A172 (cell line): ENCODE results near the gene COL13A1. TPM values are rescaled to one million over a fixed set of nuclear protein-coding genes. Genes with fewer than 3 reads are reported as not detected.

Source experiments
- DNase-seq: peaks from one replicate; pipeline ENCODE4 v3.0.0-alpha.2; 2015; ENCODE audit warnings: low spot score
- total RNA-seq: library from RNA; depleted of rRNA; stranded (reverse); fragments of >200 nt; shearing (Covaris generic); gene quantifications from 2 replicates; pipeline ENCODE4 v1.2.3, GENCODE V29; 2014

The COL13A1 gene
- total RNA-seq, 1 experiment from 2014 or later = 0.86 TPM

DNA sequence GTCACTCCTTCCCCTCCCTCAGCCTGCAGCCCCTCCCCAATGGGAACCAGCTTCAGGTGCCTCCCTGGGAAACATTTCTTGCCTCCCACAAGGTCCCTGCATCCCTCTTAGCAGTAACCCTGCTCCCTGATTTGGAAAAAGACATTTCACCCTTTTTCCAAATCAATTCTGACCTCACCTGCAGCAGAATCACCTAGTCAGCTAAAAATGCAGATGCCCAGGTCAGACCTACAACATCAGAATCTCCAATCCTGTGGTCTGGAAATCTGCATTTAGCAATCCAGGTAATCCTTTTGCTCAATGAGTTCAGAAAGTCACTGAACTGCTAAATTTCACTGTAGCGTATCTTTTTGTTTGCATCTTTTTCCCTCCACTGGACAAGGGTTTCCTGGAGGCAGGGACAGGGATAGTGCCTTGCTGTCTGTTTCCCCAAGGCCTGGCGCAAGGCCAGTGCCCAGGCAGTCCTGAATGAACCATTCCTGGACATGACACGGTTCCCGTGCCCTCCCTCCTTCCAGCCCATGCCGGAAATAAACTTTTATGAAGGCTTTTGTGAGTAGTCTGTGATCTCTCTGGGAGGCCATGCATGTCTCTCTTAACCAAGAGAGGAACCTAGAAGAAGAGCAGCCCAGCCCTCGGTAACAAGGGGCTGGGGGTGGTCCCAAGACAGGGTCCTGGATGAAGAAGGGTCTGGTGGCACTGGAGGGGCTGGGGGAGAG is 44.0 kb downstream of the COL13A1 start:
- peak; percentile 78 for DNase-seq

DNA sequence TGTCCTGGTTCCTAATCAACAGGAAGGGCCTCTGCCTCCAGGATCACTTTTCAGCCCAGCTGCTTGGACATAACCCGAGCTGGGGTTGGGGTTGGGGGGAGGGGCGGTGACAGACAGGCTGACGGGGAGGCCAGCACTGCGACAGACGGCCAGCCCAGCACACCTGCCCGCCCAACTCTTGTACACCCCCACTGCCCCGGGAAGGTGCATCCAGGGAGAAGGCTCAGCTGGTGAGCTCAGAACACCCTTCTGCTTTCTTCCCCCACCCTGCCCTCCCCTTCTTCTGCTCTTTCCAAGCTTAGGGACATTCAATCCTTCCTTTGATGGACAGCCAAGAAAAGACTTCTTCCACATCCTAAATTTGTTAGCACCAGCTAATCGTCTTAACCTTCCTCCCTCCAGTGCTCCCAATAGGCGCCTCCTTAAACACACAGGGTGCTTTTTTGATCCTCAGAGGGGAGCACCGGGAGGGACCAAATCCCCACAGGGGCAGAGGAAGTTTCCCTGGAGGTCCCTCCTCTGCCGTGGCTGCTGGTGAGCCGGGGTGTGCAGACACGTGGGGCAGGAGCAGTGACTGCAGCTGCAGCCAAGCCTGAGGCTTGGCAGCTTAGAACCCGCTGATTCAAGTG is 44.7 kb downstream of the COL13A1 start:
- no peak for DNase-seq

DNA sequence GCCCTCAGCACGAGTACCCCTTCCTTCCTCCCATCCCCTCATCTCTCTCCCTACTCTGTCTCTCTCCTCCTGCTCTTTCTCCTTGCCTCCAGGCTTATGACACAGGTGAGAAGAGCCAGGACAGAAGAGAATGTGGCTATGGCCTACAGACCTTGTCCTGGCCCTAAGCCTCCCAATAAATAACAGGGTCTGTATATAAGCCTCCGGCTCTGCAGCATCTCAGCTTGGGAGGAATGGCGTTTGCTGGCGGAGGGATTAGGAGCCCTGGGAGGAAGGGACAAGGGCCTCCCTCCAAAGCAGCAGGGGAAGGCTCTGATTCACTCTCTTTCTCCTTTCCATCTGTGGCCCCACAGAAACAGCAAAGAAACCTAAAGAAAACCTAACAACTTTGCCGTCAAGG is 45.8 kb downstream of the COL13A1 start:
- no peak for DNase-seq

DNA sequence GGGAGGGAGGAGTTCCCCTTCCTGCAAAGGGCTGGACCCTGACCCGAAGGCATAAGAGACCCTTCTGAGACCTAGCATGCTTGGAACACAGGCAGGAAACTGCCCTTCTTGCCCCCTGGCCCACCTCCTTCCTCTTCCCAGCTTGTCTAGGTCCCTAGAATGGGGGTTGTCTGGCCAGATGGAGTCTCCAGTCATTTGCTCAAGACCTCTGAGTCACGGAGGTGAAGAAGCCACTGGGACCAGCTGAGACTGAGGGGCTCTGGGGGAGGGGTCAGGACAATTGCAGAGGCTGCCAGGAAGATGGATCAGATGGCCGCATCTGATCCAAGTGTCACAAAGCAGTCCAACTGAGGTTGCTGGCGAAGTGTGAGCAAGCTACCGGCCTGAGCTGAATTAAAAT is 46.2 kb downstream of the COL13A1 start:
- no peak for DNase-seq

DNA sequence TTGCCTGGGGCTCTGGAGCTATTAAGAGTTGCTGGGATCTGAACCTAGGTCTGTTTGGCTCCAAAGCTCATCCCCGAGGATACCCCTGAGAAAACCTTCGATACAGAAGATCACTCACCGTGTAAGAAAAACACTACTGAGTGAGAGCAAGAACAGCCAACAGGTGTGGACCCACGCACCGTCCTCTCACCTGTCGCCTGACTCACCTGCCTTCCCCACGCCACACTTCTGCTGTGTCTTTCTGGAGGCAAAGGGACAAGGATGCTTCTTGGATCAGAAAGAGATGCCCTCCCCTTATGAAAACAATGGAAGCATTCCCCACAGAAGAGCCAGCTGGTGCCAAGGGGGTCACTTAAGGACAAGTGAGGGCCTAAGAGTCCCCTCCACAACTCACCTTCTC is 46.7 kb downstream of the COL13A1 start:
- DNase-seq = no peak

DNA sequence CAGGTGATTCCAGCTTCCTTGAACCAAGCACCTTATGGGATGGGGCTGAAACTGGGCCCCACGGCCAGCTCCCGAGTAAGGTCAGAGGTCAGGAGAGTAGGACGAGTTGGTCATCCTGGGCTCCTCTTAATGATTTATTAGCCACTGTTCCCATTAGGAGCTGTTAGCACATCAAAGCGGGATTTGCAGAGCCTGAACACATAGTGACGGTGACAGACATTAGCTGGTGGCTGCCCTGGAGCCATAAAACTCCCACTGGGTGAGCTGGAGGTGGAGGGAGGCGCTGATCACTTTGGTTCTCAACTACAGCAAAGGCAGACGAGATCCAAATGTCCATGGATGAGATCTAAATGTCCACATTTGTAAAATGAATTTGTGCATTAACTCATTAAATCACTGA is 48.1 kb downstream of the COL13A1 start:
- DNase-seq = no peak

DNA sequence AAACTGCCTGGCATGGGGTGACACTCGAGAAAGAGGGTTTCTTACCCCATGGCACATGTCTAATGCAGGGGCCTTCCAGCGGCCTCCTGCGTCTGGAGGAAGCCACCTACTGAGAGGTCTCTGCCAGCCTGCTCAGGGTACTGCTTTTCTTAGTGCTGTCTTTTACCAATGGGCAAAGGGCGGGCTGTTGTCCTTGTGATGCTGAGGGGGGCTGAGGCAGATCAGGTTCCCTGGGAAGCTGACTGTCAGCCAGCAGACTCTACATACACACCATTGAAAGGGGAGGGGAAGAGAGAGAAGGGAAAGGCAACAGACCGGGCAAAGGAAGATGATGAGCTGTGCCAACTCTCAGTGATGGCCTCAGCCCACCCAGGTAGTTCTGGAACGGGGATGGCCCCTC is 48.7 kb downstream of the COL13A1 start:
- DNase-seq = no peak

DNA sequence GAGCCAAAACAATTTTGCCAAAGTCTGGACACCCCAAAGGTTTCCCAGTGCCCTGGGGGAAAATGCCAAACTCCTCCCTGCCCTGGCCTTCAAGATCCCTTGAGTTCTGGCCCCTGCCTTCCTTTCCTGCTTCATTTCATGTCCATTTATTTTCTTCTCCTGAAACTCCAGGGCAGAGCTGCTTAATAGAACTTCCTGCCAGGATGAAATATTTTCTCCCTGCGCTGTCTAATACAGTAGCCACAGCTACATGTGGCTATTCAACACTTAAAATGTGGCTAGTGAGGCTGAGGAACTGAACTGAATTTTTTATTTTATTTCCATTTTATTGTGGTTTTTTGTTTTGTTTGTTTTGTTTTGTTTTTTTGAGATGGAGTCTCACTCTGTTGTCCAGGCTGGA is 49.6 kb downstream of the COL13A1 start:
- no peak for DNase-seq

DNA sequence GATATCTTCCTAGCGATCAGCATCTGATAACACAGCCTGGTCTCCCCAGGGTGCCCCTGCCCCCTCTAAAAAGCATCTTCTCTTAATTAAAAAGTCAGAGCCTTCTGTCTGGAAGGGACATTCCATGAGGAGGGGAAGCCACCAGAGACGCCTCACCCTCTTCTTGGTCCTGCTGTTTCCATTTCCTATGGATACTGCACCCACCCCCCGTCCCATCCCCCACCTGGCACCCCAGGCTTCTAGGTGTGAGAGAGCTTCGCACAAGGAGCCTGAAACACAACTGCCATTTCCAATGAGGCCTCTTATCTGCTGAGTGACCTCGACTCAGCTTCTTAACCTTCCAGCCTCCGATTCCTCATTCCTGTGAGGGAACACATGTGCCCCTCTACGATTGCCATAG is 51.4 kb downstream of the COL13A1 start:
- DNase-seq = no peak

DNA sequence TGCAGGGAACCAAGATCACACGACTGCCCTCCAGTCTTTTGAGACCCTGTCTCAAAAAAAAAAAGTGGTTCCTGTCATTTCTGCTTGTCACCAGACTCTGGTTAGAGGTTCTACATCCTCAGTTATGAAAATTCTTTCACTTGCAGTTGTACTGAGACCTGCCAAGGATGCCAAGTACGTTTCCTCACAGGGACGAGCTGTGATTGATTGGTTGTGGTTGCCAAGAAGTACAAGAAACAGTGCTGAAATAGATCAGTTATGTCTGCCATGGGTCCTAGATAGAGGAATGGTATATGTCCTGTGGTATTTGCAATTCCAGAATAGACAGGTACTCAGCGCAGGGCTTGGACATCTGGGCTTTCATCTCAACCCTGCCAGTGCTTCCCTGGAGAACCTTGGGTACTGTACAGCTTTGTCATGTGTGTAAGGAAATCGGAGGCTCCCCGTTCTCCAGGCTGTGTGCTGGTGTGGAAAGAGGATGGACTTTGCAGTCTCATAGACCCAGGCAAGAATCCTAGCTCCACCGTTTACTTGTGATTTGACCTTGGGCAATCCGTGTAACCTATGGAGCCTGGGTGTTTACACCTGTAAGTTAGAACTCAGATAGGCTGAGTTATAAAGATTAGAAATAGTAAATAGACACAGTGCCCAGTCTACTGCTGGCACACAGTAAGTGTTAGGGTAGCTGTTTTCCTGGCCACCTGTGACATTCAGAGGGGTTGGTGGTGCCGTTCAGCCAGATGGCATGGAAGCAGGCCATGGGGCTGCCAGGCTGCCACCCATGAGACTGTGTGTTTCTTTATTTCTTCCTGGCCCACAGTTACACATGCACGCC is 53.0 kb downstream of the COL13A1 start:
- DNase-seq = no peak

DNA sequence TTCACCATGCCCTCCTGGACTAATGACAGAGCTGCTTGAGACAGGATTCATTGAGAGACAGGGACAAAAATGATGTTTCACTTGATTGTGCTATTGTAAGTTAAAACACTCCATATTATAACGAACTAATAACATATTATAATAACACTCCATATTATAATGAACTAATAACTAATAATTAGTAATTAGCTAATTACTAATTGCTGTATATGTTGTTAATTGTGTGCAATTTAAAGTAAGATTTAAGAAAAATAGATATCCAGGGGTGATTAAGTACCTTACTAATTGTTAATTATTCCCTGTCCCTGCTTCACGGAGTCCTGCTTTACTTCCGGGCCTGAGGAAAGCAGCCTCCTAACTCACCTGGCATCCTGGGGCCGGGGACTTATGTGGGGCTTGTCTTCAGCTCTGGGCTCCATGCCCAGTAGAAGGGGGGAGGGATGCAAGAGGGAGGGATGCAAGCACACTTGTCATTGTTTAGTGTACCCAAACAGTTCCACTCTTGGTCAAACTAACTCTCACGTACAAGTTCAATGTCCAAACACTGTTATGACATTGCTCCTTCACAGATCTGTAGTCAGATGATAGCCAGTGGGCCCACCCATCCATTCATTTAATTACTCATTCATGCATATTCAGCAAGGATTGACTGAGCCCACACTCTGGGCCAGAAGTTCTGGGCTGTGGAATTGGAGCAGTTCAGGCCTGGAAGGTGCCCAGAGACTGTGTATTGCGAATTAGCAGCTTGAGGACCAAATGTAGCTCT is 53.8 kb downstream of the COL13A1 start:
- DNase-seq = no peak

DNA sequence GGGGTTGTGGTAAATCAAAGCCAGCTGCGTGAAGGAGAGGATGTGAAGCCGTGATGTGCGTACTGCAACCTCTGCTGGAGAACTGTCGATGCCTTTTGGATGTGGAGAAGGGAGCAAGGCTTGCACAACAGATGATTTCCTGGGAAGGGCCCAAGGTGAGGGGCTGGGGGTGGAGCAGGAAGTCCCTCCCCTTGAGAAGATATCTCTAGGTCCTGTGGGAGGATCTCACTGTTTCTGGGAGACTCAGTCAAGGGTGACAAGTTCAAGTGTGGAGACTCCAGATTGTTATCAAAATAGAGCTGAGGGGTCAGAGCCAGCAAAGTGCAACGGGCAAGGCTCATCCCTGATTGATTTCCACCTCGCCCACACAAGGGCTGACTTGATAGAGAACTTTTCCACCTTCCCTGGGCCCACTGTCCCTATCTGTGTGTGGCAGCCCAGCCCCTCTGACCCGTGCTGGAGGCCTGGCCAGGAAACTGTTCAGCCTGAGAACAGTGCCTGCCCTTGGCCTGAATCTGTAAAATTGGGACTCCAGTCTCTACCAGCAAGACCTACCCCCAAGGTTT is 55.0 kb downstream of the COL13A1 start:
- DNase-seq = no peak

DNA sequence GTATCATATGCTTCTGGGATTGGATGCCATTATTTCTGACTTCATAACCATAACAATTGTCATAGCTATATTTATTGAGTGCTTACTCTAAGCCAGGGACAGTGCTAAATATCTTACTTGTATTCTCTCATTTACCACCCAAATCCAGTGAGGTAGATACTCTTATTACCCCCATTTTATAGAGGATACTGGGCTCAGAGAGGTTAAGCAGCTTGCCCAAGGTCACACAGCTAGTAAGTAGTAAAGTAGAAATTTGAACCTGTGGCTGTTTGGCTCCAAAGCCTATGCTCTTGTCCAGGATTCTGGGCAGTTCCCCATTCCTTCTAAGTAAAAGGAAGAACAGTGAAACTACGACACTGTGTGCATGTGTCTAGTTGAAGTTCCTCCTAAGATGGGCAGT is 56.5 kb downstream of the COL13A1 start:
- DNase-seq = no peak

DNA sequence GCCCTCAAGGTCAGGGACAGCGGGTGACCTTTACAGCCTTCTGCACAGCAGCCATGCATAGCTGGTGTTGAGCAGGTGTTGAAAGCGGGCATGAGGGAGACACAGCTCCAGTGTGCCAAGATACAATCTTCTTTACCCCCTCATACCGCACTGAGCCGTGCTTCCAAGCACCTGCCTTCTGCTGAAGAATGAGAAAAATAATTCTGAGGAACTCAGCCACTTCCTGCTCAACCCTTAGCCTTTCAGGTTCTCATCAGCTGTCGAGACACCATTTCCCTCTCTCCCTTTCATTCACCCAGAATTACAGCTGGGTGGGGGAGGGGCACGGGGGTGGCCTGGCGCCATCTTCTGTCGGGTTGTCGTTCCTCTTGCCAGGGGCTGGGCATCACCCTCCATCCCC is 58.6 kb downstream of the COL13A1 start:
- DNase-seq = no peak

DNA sequence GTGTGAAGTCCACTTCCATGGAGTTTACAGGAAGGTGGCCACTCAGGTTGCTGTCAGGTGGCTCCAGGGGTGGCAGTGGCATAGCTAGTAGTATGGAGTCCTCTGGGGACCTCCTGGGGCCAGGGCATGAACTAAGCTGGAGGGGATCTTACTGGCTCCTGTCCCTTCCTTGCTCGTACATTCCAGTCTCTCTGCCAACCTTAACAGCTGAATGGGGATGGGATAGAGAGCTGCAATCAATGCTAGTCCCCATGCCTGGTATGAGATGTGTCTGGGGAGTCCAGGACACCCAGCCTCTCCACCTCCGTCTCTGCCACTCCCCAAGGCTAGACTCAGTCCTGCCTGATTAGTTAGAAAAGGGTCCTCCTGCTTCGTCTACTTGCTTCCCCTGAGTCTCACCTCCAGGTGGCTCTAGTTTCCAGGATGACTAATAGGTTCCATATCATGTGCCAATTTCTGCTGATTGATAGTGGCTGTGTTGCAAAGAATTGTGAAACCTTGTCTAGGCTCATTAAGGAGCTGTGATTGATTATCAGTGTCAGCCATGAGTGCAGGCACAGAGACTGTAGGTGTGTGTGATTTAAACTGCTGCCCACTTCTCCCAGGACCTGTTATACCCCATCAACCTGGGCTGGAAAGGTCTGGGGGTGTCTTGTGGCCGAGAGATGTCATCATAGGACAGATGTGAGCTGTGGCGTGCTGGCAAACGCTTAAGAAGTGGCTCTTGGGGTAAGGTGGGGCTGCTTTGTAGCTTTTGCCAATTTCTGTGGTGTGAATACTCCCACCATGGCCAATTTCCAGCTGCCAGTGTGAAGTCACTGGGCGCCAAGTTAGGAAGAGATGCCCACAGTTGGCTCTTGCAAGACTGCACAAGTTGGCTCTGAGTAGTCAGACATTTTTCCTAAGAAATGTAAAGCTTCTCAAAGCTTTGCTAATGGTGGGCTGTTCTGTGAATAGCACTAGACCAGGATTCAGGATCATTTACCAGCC is 59.8 kb downstream of the COL13A1 start:
- DNase-seq = peak; percentile 89

DNA sequence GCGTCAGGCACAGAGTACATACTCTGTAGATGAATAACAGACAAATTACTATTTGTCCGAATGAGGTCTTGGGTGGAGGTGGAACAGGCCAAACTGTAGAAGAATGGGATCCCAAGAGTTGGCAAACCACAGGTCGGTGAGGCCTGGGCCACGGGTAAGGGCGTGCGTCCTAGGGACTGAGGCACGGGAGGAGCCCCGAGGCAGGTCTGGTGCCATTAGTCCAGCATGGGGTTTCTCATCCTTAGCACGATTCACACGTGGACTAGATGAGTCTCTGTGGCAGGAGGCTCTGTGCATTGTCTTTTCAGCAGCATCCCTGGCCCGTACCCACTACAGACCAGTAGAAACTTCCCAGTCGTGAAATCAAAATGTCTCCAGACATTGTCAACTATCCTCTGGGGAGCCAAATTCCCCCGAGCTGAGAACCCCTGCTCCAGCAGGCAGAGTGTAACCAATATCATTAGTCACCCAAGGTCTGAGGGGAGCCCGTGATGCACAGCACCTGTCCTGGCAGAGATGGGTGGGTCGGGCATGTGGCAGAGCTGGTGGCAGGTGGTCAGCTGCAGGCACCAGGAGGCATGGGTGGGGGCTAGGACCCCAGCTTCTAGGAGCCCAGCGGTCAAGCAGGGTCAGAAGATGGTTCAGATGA is 61.3 kb downstream of the COL13A1 start:
- no peak for DNase-seq

DNA sequence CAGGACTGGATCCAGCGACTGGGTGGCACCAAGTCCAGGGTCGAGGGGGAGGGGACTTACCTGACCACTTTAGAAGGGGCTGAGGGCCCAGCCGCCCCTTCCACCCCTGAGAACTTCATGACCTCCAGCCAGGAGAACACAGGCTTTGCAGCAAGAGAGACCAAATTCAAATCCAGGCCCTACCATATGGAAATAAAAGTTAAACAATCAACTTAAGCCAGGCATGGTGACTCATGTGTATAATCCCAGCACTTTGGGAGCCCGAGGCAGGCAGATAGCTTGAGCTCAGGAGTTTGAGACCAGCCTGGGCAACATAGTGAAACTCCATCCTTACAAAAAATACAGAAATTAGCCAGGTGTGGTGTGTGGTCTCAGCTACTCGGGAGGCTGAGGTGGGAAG is 61.9 kb downstream of the COL13A1 start:
- DNase-seq = peak; percentile 63

DNA sequence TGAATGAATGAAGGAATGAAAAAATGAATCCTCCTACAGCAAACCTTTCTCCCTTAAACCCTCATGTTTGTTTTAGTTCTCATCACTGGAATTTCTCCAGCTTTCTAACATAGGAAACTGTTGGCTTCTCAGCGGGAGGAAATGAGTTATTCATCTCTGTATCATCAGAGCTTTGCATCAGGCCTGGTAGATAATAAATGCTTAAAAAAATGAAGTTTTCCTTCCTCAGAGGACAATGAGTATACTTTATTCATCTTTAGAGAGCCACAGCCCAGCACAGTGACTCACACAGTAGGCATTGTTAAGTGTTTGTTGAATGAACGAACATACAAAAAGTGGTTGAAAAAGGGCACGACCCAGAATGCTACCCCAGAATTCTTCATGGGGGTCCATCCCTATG is 62.6 kb downstream of the COL13A1 start:
- peak; percentile 94 for DNase-seq

DNA sequence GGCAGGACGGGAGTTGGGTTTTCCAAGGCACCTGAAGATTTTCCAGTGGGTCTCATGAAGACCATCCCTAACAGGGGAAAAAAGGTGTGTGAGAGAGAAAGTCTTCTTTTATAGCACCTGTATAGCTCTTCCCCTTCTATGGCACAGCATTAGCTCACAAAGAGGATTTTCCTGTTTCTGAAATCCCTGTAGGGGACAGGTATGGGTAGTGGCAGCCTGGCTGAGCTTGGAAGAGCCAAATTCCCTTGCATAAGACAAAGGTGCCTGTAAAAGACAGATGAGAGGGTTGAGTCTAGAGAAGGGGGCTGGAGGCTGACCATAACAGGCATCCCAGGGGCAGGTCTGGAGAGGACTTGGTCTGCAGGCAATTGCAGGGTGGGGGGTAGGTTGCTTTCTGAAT is 63.7 kb downstream of the COL13A1 start:
- no peak for DNase-seq

DNA sequence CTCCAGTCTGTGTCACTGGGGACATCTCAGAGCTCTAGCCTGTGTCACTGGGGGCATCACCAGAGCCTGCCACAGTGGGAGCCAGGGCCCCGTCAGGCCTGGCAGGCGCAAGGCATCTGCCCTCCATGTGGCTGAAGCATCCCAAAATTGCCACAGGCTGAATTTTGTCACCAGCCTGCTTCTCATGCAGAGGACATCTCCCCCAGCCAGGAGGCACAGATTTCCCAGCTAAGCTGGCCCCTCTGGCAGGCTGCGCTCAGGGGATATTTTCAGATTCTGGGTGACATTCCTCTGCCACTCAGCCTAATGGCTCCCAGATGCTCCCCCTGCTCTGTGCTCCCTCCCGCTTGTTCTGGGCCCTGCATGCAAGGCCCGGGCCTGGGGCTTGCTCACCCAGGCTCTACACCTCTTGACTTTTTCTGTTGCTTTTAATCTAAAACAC is 64.6 kb downstream of the COL13A1 start:
- no peak for DNase-seq
